NAMALWA (cell line): ENCODE data around the gene CYP26B1.

Source experiments
- DNase-seq: peaks from one replicate; pipeline ENCODE4 v3.0.0-alpha.2; 2015; ENCODE audit warnings: low spot score

CYP26B1 gene

DNA sequence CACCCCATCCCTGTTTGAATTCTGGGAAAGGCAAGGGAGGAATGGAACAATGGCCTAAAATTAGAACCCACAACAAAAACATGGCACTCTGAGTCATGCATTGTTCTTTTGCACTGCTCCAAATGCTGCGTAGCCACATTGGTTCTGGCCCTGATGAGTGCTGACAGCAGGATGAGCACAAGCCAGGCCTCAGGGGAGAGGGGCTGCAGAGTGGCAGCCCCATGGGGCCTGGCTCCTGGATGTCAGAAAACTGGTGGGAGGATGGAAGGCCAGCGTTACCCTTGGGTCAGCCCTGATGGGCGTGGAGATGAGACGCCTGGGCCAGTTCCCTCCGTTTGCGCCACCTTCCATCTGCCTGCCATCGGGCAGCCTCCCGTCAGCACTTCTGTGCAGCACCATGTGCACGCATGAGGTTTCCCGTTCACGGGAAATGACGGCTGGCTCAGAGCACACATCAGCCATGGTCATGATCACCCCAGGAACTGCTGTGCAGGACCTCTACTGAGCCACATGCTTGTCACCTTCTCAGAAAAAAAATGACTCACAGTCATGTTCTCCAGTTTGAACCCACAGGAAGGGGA lies 65.6 kb downstream of the CYP26B1 start:
- DNase-seq: no peak

DNA sequence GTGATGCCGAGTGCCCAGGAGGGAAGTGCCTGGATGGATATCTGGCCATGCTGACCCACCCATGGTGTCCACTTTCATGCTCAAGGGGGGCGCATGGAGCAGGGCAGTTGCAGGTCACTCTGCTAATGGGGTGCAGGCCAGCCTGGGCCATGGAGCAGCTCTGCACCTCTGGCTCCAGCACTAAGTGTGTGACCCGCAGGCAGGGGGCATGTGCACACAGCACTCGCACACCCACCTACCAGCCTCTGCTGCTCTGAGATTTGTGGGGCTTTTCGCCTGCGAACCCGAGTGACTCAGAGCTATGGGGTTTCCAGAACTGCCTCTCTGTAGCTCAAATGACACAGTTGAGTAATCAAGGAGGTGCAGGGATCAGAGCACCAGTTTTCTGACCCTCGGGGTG lies 66.2 kb downstream of the CYP26B1 start:
- DNase-seq: no peak

DNA sequence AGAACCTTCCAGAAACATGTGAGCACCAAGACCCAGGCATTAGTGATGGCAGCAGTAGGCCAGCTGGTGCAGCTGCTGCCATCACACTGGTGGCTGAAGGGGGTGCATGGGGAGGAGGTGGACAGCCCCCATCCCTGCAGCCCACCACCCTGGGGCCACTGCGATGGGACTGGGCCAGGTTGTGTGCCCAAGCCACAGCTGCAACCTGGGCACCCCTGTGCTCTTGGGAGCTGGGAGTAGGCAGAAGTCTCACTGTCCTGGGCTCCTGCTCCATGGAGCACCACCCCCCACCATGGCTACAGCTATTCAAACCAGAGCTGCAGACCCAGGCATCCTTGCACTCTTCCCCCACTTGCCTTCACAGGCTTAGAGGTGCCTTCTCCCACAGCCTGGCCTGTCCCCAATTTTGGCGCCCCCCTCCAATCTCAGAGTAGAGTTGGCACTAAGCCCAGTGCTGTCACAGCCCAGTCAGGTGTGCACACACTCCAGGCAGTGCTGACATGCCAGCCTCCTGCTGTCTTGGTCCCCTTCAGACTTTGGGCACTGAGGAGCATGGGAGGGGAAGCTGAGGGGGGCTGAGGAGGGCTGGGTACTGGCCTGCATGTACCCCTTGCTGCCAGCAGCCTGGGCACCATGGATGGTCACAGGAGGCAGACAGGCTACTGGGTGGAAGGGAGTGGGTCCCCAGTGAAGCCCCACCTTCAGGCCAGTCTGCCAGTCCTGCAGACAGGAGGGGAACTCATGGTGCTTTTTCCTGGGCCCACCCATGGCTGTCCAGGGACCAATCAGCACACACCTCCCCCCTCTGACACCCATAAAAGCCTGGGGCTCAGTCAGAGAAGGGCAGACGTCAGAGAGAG lies 67.1 kb downstream of the CYP26B1 start:
- DNase-seq: no peak
